GM21576 (cell line): Measurements from ENCODE around the gene ANKS3.
"Not testable (repeated sequence)": the region's sequence is repeated elsewhere in the genome, so short reads cannot be mapped to it uniquely, and the experiment has no call there.

ENCODE experiments used
- ATAC-seq: cut with Tn5 transposase; IDR thresholded peaks from one replicate; pipeline ENCODE4 v1.9.1; 2021; ENCODE audit warnings: mild to moderate bottlenecking, moderate library complexity; ENCODE audit not compliant: unreplicated experiment

The ANKS3 gene

DNA sequence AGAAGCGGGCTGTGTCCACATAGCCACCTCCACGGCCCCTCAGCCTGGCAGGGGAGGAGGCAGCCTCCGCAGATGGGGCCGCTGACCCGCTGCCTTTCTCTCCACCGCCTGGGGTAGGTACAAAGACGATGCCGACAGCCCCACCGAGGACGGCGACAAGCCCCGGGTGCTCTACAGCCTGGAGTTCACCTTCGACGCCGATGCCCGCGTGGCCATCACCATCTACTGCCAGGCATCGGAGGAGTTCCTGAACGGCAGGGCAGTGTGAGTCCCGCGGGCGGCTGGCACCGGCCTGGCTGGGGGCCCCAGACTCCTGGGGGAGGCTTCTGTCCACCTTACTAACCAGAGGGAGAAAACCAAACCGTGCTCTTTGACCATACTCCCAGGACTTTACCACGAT lies 81.5 kb downstream of the ANKS3 start:
- ATAC-seq = no peak

DNA sequence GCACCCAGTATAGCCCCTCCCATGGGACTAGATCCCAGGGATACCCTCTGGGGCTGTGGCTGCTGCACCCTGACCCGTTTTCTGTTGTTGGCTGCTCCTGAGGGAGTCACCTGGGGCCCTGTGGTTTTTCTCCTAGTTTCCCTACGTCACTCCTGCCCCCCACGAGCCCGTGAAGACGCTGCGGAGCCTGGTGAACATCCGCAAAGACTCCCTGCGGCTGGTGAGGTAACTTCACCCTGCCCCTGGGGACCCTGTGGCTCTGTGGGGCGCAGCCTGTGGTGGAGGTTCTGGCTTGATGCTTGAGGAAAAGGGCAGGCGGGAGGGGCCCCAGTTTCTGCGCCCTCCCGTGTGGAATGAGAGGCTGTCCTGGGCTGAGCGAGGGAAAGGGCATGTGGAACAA lies 82.2 kb downstream of the ANKS3 start:
- no peak for ATAC-seq

DNA sequence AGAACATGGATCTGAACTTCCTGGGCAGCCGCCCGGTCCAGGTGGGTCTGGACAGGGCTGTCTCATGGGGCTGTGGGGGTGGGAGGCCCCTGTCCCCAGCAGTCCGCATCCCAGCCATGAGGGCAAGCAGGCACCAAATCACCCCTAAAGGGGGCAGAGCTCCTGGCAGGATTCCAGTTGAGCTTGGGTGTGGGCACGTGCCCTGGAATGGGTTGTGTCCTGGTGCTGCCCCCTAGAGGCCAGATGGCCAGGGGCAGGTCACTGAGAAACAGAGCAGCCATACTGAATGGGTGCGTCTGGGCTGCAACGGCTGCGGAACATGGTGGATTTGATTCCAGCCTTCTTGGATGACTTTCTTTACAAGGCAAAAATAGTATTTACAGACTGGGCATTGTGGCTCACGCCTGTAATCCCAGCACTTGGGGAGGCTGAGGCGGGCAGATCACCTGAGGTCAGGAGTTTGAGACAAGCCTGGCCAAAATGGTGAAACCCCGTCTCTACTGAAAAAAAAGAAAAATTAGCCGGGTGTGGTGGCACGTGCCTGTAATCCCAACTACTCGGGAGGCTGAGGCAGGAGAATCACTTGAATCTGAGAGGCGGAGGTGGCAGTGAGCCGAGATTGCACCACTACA lies 83.5 kb downstream of the ANKS3 start:
- ATAC-seq = not testable (repeated sequence)

DNA sequence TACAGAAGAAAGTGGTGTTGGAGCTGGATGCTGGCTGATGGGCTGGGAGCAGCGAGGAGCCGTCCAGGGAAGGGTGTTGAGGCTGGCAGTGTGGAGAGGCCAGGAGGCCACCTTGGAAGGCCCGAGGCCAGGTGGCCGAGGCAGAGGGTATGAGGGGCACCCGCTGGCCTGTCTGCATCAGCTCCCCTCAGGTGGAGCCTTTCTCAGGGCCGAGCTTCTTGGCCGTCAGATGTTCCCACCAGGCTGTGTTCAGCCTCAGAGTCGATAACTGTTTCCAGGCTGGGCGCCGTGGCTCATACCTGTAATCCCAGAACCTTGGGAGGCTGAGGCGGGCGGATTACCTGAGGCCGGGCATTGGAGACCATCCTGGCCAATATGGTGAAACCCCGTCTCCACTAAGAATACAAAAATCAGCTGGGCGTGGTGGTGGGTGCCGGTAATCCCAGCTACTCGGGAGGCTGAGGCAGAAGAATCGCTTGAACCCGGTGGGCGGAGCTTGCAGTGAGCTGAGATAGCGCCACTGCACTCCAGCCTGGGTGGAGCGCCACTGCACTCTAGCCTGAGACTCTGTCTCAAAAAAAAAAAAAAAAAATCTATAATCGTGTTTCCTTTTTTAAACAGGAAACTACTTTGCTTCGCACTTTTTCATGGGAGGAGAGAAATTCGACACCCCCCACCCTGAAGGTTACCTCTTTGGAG lies 84.2 kb downstream of the ANKS3 start:
- no peak for ATAC-seq

DNA sequence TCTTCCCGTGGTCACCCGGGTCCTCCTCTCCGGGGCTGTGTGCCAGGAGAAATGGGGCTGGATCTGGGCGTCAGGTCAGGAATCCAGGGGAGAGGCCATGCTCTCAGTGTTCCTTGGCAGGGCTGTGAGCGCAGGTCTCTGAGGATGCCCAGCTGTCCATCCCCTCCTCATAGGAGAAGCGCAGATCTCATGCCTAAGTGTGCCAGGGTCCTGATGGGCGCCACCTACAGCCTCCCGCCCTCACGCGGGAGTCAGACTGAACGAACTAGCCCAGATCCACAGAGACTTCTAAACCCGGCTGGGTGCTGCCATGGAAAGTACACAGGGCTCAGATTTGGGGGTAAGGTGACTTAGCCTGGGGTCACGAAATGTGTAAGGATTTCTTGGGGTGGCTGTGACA lies 85.2 kb downstream of the ANKS3 start:
- ATAC-seq = no peak

DNA sequence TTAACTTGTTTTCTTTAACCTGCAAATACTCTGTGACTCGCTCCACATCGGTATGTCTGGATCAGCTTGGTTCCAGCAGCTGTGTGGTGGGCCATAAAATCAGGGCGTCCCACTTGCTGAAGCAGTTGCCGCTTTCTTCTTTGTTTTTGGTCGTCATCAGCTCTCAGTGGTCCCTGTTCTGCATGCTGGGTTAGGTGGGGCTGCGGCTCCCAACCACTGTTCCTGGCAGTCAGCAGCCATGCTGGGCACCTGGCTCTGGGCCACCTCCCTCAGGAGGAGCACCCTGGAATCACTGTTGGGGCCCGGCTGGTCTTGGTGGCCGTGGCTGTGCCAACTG lies 86.5 kb downstream of the ANKS3 start:
- no peak for ATAC-seq

DNA sequence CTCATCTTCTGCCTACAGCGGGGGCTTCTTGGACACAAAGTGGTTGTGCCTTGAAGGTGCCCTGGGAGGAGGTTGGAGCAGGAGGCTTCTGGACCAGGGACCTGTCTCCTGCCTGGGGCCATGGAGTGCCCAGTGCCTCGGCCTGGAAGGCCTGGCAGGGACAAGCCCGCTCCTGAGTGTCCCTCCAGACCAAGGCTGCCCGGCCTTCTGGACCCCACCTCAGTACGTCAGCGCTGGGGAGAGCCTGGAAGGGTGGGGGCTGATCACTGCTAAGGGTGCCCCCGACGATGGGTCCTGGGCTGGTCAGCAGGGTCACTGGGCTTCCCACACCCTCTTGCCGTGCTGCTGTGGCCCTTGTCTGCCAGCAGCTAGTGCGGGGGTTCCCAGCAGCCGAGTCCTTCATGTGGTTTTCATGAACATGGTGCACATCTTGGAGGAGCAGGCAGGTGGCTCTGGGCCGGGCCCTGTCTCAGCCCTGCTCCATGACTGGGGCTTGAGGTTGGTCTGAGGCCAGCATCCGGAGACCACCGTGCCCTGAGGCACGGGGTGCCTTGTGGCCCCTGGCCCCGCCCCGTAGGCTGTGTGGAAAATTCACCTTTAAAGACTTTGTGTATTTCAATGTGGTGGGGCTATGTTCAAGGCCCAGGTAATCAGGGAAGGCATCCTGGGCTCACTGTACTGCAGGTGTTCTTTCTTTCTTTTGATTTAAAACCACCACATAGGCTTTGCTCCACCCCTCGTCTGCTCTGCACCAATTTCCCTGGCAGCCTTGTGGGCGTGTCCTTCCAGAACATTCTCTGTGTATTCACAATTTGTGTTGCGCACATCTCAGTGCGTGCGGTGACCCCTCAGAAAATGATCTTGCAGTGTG lies 87.1 kb downstream of the ANKS3 start:
- no peak for ATAC-seq
